GM12873 (cell line): ENCODE results near the gene ABCG1.

Experiments
- TF ChIP-seq, protein P1 (sequence below): IDR thresholded peaks from 2 replicates; pipeline ENCODE4 v1.5.1; 2012; ENCODE audit warnings: low read depth, mild to moderate bottlenecking, moderate library complexity, low read length, control low read depth; ENCODE audit not compliant: insufficient read depth; ENCODE audit errors: missing control alignments

ABCG1 gene

DNA sequence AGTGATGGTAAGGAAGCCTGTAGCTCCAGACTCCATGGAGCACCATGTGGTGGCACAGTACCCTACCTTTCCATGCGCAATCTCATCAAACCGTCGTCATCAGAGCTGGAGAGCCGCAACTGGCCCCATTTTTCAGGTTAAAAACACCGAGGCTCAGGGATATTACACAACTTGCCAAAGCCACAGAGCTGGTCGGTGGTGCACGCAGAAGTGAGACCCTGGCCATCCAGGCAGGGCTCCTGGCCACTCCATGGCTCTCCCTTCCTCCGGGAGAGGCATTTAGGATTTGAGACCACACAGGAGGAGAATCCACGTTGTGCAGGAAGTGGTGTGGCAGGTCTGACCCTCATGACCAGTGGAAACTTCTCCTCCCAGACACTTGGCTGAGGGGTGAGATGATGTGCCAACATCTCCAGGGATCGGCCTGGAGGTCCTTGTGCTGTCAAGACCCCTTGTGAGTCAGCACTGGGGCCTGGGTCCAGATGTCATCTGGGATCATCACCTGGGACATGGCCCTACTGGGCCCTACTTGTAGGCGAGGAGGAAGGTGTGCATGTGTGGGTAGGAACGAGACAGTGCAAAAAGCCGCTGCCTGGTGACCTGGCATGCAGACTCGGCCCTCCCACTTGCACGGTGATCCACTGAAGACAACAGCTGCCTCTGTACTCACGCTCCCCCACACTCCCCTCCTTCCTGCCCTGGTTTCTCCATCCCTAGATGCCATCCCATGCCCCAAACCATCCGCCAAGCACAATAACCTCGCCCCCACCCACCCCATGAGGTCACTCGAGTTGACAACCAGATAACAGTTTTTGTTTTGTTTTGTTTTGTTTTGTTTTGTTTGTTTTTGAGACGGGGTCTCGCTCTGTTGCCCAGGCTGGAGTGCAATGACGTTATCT is 85.9 kb downstream of the ABCG1 start:
- TF ChIP-seq, protein P1, sequence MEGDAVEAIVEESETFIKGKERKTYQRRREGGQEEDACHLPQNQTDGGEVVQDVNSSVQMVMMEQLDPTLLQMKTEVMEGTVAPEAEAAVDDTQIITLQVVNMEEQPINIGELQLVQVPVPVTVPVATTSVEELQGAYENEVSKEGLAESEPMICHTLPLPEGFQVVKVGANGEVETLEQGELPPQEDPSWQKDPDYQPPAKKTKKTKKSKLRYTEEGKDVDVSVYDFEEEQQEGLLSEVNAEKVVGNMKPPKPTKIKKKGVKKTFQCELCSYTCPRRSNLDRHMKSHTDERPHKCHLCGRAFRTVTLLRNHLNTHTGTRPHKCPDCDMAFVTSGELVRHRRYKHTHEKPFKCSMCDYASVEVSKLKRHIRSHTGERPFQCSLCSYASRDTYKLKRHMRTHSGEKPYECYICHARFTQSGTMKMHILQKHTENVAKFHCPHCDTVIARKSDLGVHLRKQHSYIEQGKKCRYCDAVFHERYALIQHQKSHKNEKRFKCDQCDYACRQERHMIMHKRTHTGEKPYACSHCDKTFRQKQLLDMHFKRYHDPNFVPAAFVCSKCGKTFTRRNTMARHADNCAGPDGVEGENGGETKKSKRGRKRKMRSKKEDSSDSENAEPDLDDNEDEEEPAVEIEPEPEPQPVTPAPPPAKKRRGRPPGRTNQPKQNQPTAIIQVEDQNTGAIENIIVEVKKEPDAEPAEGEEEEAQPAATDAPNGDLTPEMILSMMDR = no peak

DNA sequence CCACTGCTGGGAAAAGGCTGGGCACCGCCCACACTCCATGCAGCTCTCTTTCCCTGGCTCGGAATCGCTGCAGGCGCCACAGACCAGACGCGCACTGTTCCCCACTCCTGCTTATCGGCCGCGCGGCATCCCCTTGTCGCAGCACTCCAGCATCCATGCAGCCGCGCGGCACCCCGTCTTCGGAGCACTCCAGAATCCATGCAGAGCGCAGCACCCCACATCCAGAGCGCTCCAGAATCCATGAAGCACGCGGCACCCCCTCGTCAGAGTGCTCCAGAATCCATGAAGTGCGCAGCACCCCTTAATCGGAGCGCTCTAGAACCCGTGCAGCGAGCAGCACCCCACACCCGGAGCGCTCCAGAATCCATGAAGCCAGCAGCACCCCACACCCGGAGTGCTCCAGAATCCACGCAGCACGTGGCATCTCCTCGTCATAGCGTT is 86.8 kb downstream of the ABCG1 start:
- TF ChIP-seq, protein P1 = no peak

DNA sequence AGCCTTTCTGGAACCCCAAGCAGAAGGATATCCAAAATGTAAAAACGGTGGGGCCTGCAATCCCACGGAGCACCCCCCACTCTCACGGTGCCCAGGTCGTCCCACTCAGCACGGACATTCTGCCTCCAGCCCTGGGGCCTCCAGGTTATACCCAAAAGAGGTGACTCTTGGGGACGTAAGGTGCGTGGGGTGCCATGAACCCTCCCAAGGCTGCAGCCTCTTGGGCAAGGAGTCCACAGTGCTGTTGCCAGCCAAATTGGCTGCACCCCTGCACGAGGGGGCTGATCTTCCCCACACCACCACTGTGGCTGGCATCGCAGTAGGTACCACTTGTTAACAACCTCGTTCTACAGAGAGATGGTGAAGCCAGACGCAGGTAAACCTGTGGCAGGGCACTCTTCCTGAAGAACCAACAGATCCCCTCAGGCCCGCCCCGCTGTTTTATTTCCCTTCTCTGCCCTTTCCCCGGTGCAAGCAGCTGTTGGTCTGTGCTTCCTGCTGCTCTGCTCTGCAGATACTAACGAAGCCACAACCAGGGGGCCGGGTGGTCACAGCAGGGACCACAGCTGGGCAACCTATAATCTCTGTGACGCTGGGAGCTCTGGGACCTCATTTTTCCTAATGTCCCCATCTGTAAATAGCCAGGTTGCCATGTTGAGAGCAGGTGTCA is 87.6 kb downstream of the ABCG1 start:
- TF ChIP-seq, protein P1 = no peak

DNA sequence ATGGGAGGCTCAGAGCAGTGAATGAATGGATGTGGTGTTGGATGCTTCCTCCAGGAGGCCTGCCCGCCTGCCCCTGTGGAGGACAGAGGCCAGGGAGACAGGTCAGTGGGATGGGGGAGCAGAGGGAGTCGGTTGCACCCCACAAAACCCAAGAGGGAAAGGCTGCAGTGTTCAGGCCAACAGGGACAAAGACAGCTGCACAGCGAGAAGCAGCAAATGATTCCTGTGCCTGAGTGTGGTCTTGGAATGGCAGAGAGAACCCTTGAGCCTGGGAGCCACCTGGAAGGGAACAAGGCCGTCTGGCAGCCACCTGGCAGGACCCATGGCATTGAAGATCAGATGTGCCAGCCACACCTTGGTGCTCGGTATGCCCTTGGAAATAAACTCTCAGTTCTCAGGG is 88.2 kb downstream of the ABCG1 start:
- TF ChIP-seq, protein P1 = no peak

DNA sequence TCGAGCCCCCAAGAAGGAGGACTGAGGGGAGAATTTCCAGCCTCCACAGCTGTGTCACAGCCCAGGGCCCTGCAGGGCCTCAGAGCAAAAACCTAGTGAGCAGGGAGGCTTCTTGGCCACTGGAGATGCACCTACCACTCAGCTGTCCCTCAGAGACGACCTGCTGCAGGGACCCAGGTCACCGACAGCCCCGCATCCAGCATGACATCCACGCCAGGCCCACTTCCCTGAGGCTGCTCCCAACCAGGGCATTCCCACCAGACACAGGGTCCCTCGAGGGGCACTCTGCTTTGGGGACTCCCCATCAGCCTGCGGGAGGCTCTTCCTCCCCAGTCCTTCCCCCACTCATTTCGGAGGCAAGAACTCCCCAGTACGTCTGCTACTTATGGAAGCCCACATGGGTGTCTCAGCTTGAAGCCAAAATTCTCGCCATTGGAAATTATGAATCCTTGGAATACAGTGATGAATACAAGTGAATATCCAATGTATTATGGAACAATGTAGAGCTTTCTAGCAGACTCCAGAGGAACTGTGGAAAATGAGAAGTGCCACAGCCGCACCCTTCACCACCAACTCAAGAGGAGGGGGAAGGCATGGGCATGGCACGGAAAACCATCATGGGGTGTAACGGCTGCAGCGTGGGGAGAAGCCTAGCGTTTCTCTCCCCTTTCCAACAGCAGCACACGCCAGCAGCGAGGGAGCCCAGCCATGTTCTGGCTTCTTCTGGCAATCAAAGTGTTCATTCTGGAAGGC is 89.4 kb downstream of the ABCG1 start:
- TF ChIP-seq, protein P1 = no peak

DNA sequence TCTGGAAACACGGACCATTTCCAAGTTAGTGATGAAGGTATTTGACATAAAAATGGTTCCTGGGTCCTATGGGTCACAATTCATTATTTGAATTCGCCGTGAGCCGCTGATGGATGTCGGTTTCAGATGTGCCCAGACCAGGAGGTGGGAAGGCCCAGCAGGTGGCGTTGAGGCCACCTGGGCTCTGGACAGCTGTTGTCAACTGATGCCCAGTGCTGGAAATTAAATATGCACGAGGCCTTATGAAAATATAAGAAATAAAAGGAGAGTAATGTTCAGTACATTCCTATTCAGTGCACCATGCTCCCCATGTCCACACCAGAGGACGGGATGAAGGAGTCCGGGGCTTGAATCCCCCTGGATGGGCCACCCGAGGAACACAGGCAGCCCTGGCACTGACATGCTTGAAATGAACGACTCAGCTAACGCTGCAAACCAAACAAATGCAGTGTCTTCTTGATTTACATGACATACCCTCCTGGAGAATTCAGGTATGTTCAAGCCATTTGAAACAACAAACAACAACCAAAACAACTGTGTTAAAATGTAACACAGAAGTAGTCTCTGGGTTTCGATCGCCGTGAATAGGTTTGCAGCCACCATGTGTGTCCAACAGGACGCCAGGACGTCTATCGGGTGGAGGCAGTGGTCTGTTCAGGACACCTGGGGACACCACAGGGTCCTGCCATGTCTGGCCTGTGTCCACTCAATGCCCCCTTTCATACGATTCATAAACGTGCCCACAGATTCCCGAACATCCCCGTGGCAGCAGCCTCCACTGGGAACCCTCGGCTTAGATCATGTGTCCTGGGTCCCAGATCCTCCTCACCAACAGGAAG is 90.2 kb downstream of the ABCG1 start:
- TF ChIP-seq, protein P1 = peak; percentile 16
